ENCODE results near the gene EBF3. TPM values are rescaled to one million over a fixed set of nuclear protein-coding genes. Genes with fewer than 3 reads are reported as not detected.

Gene EBF3
- total RNA-seq, 2 experiments from 2014 or later = not detected

- Mint-ChIP-seq H3K36me3 (no peaks in the 10 kb centered on the region), H3K27ac (no peak overlapping the region), H3K4me3 (no peak overlapping the region), H3K27me3 (no peaks in the 10 kb centered on the region), H3K4me1 (no peaks in the 10 kb centered on the region), H3K9me3 (no peaks in the 10 kb centered on the region)
- ATAC-seq (ENCODE audit: low read depth) (no peak), DNase-seq (no peak)
- POLR2A ChIA-PET = no interaction called here
Observed at GRCh38 chr10:129843131-129843541, 120.9 kb downstream of the EBF3 start.

GRCh38 chr10:129842031-129842430 is 122.0 kb downstream of the EBF3 start:
- Mint-ChIP-seq H3K36me3 (no peaks in the 10 kb centered on the region), H3K4me1 (no peaks in the 10 kb centered on the region), H3K9me3 (no peaks in the 10 kb centered on the region), H3K27me3 (no peaks in the 10 kb centered on the region), H3K4me3 (no peak overlapping the region), H3K27ac (no peak overlapping the region)
- POLR2A ChIA-PET = no interaction called here
- ATAC-seq (ENCODE audit: low read depth) (no peak), DNase-seq (no peak)

GRCh38 chr10:129841590-129841989 is 122.5 kb downstream of the EBF3 start:
- DNase-seq (no peak), ATAC-seq (ENCODE audit: low read depth) (no peak)
- Mint-ChIP-seq H3K36me3 (no peaks in the 10 kb centered on the region), H3K9me3 (no peaks in the 10 kb centered on the region), H3K4me3 (no peak overlapping the region), H3K27me3 (no peaks in the 10 kb centered on the region), H3K27ac (no peak overlapping the region), H3K4me1 (no peaks in the 10 kb centered on the region)
- POLR2A ChIA-PET = no interaction called here

- H3K27ac Mint-ChIP-seq = no peak overlapping the region
Observed at GRCh38 chr10:129841071-129841470, 123.0 kb downstream of the EBF3 start.

GRCh38 chr10:129840196-129840590 is 123.9 kb downstream of the EBF3 start:
- no peak for DNase-seq
- no peaks in the 10 kb centered on the region for H3K4me1 Mint-ChIP-seq
- H3K4me3 Mint-ChIP-seq = no peak overlapping the region
- POLR2A ChIA-PET = no interaction called here
- H3K9me3 Mint-ChIP-seq = no peaks in the 10 kb centered on the region
- H3K27ac Mint-ChIP-seq = no peak overlapping the region
- no peaks in the 10 kb centered on the region for H3K36me3 Mint-ChIP-seq
- H3K27me3 Mint-ChIP-seq = no peaks in the 10 kb centered on the region
- no peak for ATAC-seq (ENCODE audit: low read depth)

More at GRCh38 chr10:129841071-129841470, 123.0 kb downstream of the EBF3 start:
- DNase-seq = no peak
- ATAC-seq (ENCODE audit: low read depth) = no peak
- Mint-ChIP-seq H3K4me3 (no peak overlapping the region), H3K9me3 (no peaks in the 10 kb centered on the region), H3K4me1 (no peaks in the 10 kb centered on the region), H3K27me3 (no peaks in the 10 kb centered on the region), H3K36me3 (no peaks in the 10 kb centered on the region)
- POLR2A ChIA-PET = no interaction called here

- H3K4me3 Mint-ChIP-seq = no peak overlapping the region
- no peaks in the 10 kb centered on the region for H3K9me3 Mint-ChIP-seq
- no peaks in the 10 kb centered on the region for H3K27me3 Mint-ChIP-seq
- ATAC-seq (ENCODE audit: low read depth) (no peak), DNase-seq (no peak)
- H3K36me3 Mint-ChIP-seq = no peaks in the 10 kb centered on the region
- no peak overlapping the region for H3K27ac Mint-ChIP-seq
- POLR2A ChIA-PET = no interaction called here
- no peaks in the 10 kb centered on the region for H3K4me1 Mint-ChIP-seq
Observed at GRCh38 chr10:129839285-129840195, 124.5 kb downstream of the EBF3 start.

- Mint-ChIP-seq H3K27ac (no peak overlapping the region), H3K27me3 (no peaks in the 10 kb centered on the region), H3K4me1 (no peaks in the 10 kb centered on the region), H3K9me3 (no peaks in the 10 kb centered on the region), H3K4me3 (no peak overlapping the region), H3K36me3 (no peaks in the 10 kb centered on the region)
- DNase-seq (no peak), ATAC-seq (ENCODE audit: low read depth) (no peak)
- POLR2A ChIA-PET = no interaction called here
Observed at GRCh38 chr10:129838794-129839193, 125.3 kb downstream of the EBF3 start.

GRCh38 chr10:129837909-129838582 is 126.0 kb downstream of the EBF3 start:
- ATAC-seq (ENCODE audit: low read depth) (no peak), DNase-seq (no peak)
- Mint-ChIP-seq H3K27me3 (no peaks in the 10 kb centered on the region), H3K36me3 (no peaks in the 10 kb centered on the region), H3K4me1 (no peaks in the 10 kb centered on the region), H3K9me3 (no peaks in the 10 kb centered on the region), H3K4me3 (no peak overlapping the region), H3K27ac (no peak overlapping the region)
- POLR2A ChIA-PET = no interaction called here

- no peak for DNase-seq
- POLR2A ChIA-PET = no interaction called here
- Mint-ChIP-seq H3K27me3 (no peaks in the 10 kb centered on the region), H3K9me3 (no peaks in the 10 kb centered on the region), H3K27ac (no peak overlapping the region), H3K36me3 (no peaks in the 10 kb centered on the region), H3K4me3 (no peak overlapping the region), H3K4me1 (no peaks in the 10 kb centered on the region)
- no peak for ATAC-seq (ENCODE audit: low read depth)
Observed at GRCh38 chr10:129836253-129836652, 127.8 kb downstream of the EBF3 start.

GRCh38 chr10:129833994-129834739 is 129.9 kb downstream of the EBF3 start:
- no peak for ATAC-seq (ENCODE audit: low read depth)
- Mint-ChIP-seq H3K27ac (no peak overlapping the region), H3K27me3 (no peaks in the 10 kb centered on the region), H3K4me3 (no peak overlapping the region), H3K4me1 (no peaks in the 10 kb centered on the region), H3K9me3 (no peaks in the 10 kb centered on the region), H3K36me3 (no peaks in the 10 kb centered on the region)
- POLR2A ChIA-PET = no interaction called here
- DNase-seq = no peak

GRCh38 chr10:129833468-129833950 is 130.6 kb downstream of the EBF3 start:
- ATAC-seq (ENCODE audit: low read depth) (no peak), DNase-seq (no peak)
- no peak overlapping the region for H3K27ac Mint-ChIP-seq
- POLR2A ChIA-PET = no interaction called here
- no peak overlapping the region for H3K4me3 Mint-ChIP-seq
- no peaks in the 10 kb centered on the region for H3K9me3 Mint-ChIP-seq
- no peaks in the 10 kb centered on the region for H3K36me3 Mint-ChIP-seq
- H3K4me1 Mint-ChIP-seq = no peaks in the 10 kb centered on the region
- no peaks in the 10 kb centered on the region for H3K27me3 Mint-ChIP-seq

- H3K4me1 Mint-ChIP-seq = no peaks in the 10 kb centered on the region
- H3K9me3 Mint-ChIP-seq = no peaks in the 10 kb centered on the region
- H3K36me3 Mint-ChIP-seq = no peaks in the 10 kb centered on the region
- no peak overlapping the region for H3K4me3 Mint-ChIP-seq
- POLR2A ChIA-PET = no interaction called here
- no peak overlapping the region for H3K27ac Mint-ChIP-seq
- ATAC-seq (ENCODE audit: low read depth) = no peak
- DNase-seq = no peak
- H3K27me3 Mint-ChIP-seq = no peaks in the 10 kb centered on the region
Observed at GRCh38 chr10:129832573-129833467, 131.3 kb downstream of the EBF3 start.

- H3K4me1 Mint-ChIP-seq = no peaks in the 10 kb centered on the region
- no peaks in the 10 kb centered on the region for H3K36me3 Mint-ChIP-seq
- H3K27me3 Mint-ChIP-seq = no peaks in the 10 kb centered on the region
- POLR2A ChIA-PET = no interaction called here
- no peak for ATAC-seq (ENCODE audit: low read depth)
- H3K9me3 Mint-ChIP-seq = no peaks in the 10 kb centered on the region
- no peak overlapping the region for H3K27ac Mint-ChIP-seq
- no peak overlapping the region for H3K4me3 Mint-ChIP-seq
- DNase-seq = no peak
Observed at GRCh38 chr10:129831150-129831549, 132.9 kb downstream of the EBF3 start.
